ENCODE results near the gene PLXNA1. TPM values are rescaled to one million over a fixed set of nuclear protein-coding genes. Genes with fewer than 3 reads are reported as not detected.

PLXNA1 gene
- polyA plus RNA-seq, 1 of the 3 experiments (the other 2 are of a cell fraction): 48.1 TPM

DNA sequence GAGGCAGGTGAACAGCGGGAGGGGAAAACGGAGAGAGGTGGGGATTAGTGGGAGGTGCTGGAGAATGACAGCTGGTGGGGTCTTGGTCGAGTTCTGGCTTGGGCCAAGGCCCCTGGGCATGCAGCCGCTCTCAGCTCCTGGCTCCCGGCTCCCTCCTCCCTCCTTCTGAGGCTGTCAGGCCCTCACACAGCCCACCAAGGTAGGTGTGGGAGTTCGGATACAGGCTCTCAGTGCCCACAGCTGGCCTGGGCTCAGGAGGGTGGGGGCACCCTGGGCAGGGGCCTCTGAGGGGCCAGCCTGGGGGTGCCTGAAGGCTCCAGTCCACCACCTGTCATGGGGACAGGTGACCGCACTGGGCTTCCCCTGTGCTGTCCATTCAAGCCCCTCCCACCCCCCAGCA is 39.9 kb downstream of the PLXNA1 start:
- Histone ChIP-seq H3K9me3 (no peaks in the 10 kb centered on the region), H3K27me3 (ENCODE audit: insufficient read depth) (no peaks in the 10 kb centered on the region), H3K79me2 (ENCODE audit: insufficient read depth) (no peaks in the 10 kb centered on the region), H3K9ac (no peak overlapping the region), H3K36me3 (replicated peaks in 1 of 2; ENCODE audit: control insufficient read depth in 1 of 2, insufficient read depth in 2 of 2, low read length in 1 of 2) (peaks cover 9 to 92% of the 10 kb centered on the region in 2 experiments), H3F3A (replicated peaks; ENCODE audit: insufficient read depth) (no peaks in the 10 kb centered on the region), H3K4me2 (no peak overlapping the region), H3K27ac (ENCODE audit: low read depth in 2 of 2, low read length in 1 of 2) (no peak overlapping the region), H3K4me1 (ENCODE audit: control insufficient read depth in 1 of 2, insufficient read depth in 2 of 2, low read depth in 1 of 2, low read length in 1 of 2) (peaks cover 10 to 11% of the 10 kb centered on the region in 2 experiments; a peak in 2 of 4 replicates), H2AFZ (ENCODE audit: low read depth) (no peak overlapping the region), H4K20me1 (ENCODE audit: insufficient read depth) (no peaks in the 10 kb centered on the region), H3K4me3 (ENCODE audit: low read depth in 2 of 2, low read length in 1 of 2) (no peak overlapping the region), H3K9me2 (no peaks in the 10 kb centered on the region)
- no peak for DNase-seq
- ChIA-PET POLR2A (no interaction called here), CTCF (interaction anchor here (1.1 to 1.3 kb wide), 2 partner anchors 35 to 433 kb away, joined by 3 to 4 read pairs; no protein-coding TSS in a partner anchor)
- TF ChIP-seq, protein P1, sequence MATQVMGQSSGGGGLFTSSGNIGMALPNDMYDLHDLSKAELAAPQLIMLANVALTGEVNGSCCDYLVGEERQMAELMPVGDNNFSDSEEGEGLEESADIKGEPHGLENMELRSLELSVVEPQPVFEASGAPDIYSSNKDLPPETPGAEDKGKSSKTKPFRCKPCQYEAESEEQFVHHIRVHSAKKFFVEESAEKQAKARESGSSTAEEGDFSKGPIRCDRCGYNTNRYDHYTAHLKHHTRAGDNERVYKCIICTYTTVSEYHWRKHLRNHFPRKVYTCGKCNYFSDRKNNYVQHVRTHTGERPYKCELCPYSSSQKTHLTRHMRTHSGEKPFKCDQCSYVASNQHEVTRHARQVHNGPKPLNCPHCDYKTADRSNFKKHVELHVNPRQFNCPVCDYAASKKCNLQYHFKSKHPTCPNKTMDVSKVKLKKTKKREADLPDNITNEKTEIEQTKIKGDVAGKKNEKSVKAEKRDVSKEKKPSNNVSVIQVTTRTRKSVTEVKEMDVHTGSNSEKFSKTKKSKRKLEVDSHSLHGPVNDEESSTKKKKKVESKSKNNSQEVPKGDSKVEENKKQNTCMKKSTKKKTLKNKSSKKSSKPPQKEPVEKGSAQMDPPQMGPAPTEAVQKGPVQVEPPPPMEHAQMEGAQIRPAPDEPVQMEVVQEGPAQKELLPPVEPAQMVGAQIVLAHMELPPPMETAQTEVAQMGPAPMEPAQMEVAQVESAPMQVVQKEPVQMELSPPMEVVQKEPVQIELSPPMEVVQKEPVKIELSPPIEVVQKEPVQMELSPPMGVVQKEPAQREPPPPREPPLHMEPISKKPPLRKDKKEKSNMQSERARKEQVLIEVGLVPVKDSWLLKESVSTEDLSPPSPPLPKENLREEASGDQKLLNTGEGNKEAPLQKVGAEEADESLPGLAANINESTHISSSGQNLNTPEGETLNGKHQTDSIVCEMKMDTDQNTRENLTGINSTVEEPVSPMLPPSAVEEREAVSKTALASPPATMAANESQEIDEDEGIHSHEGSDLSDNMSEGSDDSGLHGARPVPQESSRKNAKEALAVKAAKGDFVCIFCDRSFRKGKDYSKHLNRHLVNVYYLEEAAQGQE (IDR thresholded peaks at IDR 0.05; ENCODE audit: low read depth, low read length): no peak
- no peak for TF ChIP-seq IRF3 (IDR thresholded peaks at IDR 0.05; ENCODE audit: low read depth, low read length)
- TF ChIP-seq POLR2AphosphoS5 (IDR thresholded peaks at IDR 0.05; ENCODE audit: low read depth, low read length): no peak
- no peak for TF ChIP-seq JUND (IDR thresholded peaks at IDR 0.05)
- no peak for TF ChIP-seq ELF1 (IDR thresholded peaks at IDR 0.05)
- no peak for TF ChIP-seq TEAD4 (IDR thresholded peaks at IDR 0.05; ENCODE audit: borderline replicate concordance, insufficient read depth)
- no peak for TF ChIP-seq GATA2 (CRISPR knock-in tag; IDR thresholded peaks at IDR 0.05)
- TF ChIP-seq EZH2phosphoT487 (IDR thresholded peaks at IDR 0.05; ENCODE audit: borderline replicate concordance, low read depth): no peak
- TF ChIP-seq NRF1 (IDR thresholded peaks at IDR 0.05; ENCODE audit: low read depth, low read length): no peak
- TF ChIP-seq GABPA (IDR thresholded peaks at IDR 0.05; ENCODE audit: low read depth): no peak
- TF ChIP-seq, protein P2, sequence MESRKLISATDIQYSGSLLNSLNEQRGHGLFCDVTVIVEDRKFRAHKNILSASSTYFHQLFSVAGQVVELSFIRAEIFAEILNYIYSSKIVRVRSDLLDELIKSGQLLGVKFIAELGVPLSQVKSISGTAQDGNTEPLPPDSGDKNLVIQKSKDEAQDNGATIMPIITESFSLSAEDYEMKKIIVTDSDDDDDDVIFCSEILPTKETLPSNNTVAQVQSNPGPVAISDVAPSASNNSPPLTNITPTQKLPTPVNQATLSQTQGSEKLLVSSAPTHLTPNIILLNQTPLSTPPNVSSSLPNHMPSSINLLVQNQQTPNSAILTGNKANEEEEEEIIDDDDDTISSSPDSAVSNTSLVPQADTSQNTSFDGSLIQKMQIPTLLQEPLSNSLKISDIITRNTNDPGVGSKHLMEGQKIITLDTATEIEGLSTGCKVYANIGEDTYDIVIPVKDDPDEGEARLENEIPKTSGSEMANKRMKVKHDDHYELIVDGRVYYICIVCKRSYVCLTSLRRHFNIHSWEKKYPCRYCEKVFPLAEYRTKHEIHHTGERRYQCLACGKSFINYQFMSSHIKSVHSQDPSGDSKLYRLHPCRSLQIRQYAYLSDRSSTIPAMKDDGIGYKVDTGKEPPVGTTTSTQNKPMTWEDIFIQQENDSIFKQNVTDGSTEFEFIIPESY (IDR thresholded peaks at IDR 0.05; ENCODE audit: borderline replicate concordance, low read depth): no peak
- TF ChIP-seq, protein P3, sequence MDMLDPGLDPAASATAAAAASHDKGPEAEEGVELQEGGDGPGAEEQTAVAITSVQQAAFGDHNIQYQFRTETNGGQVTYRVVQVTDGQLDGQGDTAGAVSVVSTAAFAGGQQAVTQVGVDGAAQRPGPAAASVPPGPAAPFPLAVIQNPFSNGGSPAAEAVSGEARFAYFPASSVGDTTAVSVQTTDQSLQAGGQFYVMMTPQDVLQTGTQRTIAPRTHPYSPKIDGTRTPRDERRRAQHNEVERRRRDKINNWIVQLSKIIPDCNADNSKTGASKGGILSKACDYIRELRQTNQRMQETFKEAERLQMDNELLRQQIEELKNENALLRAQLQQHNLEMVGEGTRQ (IDR thresholded peaks at IDR 0.05; ENCODE audit: borderline replicate concordance, low read depth, low read length): no peak
- TF ChIP-seq, protein P4, sequence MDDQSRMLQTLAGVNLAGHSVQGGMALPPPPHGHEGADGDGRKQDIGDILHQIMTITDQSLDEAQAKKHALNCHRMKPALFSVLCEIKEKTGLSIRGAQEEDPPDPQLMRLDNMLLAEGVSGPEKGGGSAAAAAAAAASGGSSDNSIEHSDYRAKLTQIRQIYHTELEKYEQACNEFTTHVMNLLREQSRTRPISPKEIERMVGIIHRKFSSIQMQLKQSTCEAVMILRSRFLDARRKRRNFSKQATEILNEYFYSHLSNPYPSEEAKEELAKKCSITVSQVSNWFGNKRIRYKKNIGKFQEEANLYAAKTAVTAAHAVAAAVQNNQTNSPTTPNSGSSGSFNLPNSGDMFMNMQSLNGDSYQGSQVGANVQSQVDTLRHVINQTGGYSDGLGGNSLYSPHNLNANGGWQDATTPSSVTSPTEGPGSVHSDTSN (IDR thresholded peaks at IDR 0.05): no peak
- TF ChIP-seq RCOR1 (IDR thresholded peaks at IDR 0.05; ENCODE audit: low read length): no peak
- no peak for TF ChIP-seq RFX5 (IDR thresholded peaks at IDR 0.05; ENCODE audit: low read length)
- no peak for TF ChIP-seq TAF1 (IDR thresholded peaks at IDR 0.05; ENCODE audit: borderline replicate concordance, low read depth, low read length)
- 86% methylated on average over 5 of the region's 7 CpGs for WGBS (ENCODE audit: low lambda C conversion rate)

Data from SK-N-SH (cell line).